ENCODE data around the gene VEGFA. TPM values are rescaled to one million over a fixed set of nuclear protein-coding genes. Genes with fewer than 3 reads are reported as not detected.

The VEGFA gene
- polyA plus RNA-seq, 1 experiment = 189 TPM

DNA sequence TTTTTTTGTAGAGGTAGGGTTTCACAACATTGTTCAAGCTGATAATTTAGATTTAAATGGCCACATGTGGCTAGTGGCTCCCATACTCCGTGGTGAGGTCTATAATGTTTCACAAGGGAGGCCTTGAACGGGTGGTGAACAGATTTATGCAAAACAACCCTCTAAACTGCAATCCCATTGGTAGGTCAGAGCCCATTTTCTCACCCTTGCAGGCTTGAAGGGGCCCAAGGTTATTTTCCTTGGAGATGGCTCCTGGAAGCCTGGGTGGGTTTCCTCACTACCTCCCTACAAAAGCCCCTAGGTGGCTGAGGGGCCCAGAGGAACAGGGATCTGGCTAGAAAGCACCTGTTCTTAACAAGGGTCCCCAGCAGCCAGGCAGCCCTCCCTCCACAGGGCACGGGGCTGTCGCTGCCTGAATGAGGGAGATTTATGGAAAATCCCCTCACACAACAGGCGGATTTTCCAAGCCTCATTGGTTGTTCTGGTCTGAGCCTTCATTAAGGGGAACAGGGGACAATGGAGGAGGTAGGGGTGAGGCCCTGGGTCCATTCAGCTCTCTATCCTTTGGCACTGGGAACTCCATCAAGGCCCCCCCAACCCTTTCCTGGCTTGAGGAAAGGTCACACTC lies 64.6 kb downstream of the VEGFA start:
- peaks cover 15% of the 10 kb centered on the region for H3K27me3 ChIP-seq (ENCODE audit: control insufficient read depth, insufficient read depth, low read length)
- ChIA-PET POLR2A (no interaction called here), CTCF (interaction anchor here (1.0 kb wide), 1 partner anchor 17 kb away, joined by 3 read pairs; no protein-coding TSS in a partner anchor)

DNA sequence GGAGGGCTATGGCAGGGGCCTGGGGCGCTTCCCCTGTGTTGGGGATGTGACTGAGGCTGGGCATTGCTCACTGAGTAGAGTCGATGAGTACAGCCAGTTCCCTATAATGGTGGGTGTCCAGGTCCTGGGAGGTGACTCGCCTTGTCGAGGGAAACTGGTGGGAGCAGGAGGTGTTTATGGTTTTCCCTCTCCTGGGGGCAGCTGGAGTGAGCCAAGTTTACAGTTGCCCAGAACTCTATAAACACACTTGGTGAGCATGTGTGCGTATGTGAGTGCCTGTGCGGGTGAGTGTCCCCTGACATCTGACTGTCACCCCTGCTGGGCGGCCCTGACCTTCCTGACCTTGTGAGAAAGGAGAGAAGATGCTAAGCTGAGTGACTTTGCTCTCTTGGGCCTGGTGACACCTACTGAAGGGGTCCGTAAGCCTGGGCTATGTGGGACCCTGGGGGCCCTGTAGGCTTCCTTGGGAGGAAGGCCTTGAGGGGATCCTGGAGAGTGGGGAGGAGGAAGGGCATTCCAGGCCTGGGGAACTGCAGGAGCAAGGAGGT lies 65.9 kb downstream of the VEGFA start:
- Histone ChIP-seq H3K4me3 (ENCODE audit: low read depth, low read length) (no peak overlapping the region), H3K27me3 (ENCODE audit: control insufficient read depth, insufficient read depth, low read length) (peaks cover 7% of the 10 kb centered on the region), H3K9me3 (ENCODE audit: control insufficient read depth, insufficient read depth, low read length) (no peaks in the 10 kb centered on the region), H3K27ac (ENCODE audit: low read depth, low read length) (no peak overlapping the region)
- CTCF ChIA-PET = interaction anchor here (0.9 to 1.2 kb wide), 2 partner anchors 67 to 239 kb away, joined by 4 to 6 read pairs; no protein-coding TSS in a partner anchor
- no peak for DNase-seq (ENCODE audit: low read depth, low spot score)
- TF ChIP-seq, protein P1, sequence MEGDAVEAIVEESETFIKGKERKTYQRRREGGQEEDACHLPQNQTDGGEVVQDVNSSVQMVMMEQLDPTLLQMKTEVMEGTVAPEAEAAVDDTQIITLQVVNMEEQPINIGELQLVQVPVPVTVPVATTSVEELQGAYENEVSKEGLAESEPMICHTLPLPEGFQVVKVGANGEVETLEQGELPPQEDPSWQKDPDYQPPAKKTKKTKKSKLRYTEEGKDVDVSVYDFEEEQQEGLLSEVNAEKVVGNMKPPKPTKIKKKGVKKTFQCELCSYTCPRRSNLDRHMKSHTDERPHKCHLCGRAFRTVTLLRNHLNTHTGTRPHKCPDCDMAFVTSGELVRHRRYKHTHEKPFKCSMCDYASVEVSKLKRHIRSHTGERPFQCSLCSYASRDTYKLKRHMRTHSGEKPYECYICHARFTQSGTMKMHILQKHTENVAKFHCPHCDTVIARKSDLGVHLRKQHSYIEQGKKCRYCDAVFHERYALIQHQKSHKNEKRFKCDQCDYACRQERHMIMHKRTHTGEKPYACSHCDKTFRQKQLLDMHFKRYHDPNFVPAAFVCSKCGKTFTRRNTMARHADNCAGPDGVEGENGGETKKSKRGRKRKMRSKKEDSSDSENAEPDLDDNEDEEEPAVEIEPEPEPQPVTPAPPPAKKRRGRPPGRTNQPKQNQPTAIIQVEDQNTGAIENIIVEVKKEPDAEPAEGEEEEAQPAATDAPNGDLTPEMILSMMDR (IDR thresholded peaks at IDR 0.05; ENCODE audit: low read depth, low read length) = no peak
- POLR2A ChIA-PET = interaction anchor here (1.1 kb wide), 1 partner anchor 66 kb away, joined by 3 read pairs; the partner anchor contains the start of gene VEGFA

More for the DNA sequence above, 64.6 kb downstream of the VEGFA start:
- no peak overlapping the region for H3K27ac ChIP-seq (ENCODE audit: low read depth, low read length)
- no peaks in the 10 kb centered on the region for H3K9me3 ChIP-seq (ENCODE audit: control insufficient read depth, insufficient read depth, low read length)
- TF ChIP-seq, protein P1 (IDR thresholded peaks at IDR 0.05; ENCODE audit: low read depth, low read length) = no peak
- H3K4me3 ChIP-seq (ENCODE audit: low read depth, low read length) = no peak overlapping the region
- no peak for DNase-seq (ENCODE audit: low read depth, low spot score)

Small RNAs within 50 kb of the gene (small RNA-seq; reads per million reads assigned to genes)
- gene AL136131.3 (ENCODE audit: insufficient read length, low read depth) = not detected

Other genes with a start within 250 kb of the VEGFA start
- gene XPO5, start 194.2 kb upstream of the VEGFA start, polyA plus RNA-seq (2011; rRNA removed) = 28.4 and 31.5 TPM in 2 replicates
- gene POLH, start 194.0 kb upstream of the VEGFA start, polyA plus RNA-seq (2011; rRNA removed) = 22.1 and 26.6 TPM in 2 replicates
- 60.8 and 72.5 TPM in 2 replicates for gene GTPBP2, start 140.9 kb upstream of the VEGFA start, polyA plus RNA-seq (2011; rRNA removed)
- 37.1 and 39.3 TPM in 2 replicates for gene MAD2L1BP, start 134.4 kb upstream of the VEGFA start, polyA plus RNA-seq (2011; rRNA removed)
- 0.37 and 0.51 TPM in 2 replicates for gene RSPH9, start 125.2 kb upstream of the VEGFA start, polyA plus RNA-seq (2011; rRNA removed)
- 41.0 and 59.7 TPM in 2 replicates for gene MRPS18A, start 82.4 kb upstream of the VEGFA start, polyA plus RNA-seq (2011; rRNA removed)

Measured in AG04450 (cell line).